ENCODE measurements around the gene FNDC11.

DNA sequence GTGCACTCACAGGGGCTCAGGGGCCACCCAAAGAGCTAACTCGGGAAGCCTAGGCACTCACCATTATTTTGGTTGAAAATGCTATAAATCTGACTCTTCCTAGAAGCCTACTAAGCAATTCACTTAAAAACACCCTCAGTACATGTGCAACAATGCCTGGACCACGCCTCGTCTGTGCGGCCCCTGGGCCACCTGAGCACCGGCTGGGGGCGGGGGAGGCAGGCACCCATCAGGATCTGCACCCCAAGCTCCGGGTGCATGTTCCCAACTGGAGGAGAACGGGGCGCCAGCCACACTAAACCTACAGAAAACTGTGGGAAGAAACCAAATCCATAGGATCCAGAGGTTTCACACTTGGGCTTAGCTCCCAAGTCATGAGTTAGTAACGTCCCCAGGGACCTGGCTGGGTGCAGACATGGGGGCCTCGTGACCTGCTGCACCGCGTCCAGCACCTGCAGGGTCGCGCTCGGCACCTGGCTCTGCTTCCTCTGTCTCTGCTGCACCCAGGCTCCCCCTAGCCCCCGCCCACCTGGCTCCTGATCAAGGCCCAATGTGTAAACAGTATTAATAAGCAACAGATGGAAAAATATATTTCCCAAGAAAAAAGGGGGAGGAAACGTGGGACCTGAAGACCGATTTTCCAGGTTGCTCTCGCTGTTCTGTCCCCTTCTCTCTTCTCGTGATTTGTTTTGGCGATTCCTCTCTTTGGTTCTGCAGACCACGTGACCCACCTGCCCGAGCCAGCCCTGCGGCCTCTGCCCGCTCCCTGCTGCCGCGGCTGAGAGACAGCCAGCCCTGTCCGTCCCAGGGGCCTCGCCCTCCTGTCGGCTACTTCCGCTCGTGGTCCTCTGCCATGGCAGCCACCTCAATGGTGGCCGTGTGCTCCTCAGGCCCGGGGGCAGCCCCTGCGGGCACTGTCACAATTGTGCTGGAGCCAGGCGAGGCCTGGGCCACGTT lies 35.6 kb downstream of the FNDC11 start:
- TF ChIP-seq, protein P1, sequence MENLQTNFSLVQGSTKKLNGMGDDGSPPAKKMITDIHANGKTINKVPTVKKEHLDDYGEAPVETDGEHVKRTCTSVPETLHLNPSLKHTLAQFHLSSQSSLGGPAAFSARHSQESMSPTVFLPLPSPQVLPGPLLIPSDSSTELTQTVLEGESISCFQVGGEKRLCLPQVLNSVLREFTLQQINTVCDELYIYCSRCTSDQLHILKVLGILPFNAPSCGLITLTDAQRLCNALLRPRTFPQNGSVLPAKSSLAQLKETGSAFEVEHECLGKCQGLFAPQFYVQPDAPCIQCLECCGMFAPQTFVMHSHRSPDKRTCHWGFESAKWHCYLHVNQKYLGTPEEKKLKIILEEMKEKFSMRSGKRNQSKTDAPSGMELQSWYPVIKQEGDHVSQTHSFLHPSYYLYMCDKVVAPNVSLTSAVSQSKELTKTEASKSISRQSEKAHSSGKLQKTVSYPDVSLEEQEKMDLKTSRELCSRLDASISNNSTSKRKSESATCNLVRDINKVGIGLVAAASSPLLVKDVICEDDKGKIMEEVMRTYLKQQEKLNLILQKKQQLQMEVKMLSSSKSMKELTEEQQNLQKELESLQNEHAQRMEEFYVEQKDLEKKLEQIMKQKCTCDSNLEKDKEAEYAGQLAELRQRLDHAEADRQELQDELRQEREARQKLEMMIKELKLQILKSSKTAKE (CRISPR knock-in tag; IDR thresholded peaks at IDR 0.05; ENCODE audit: borderline replicate concordance): no peak
- TF ChIP-seq, protein P2, sequence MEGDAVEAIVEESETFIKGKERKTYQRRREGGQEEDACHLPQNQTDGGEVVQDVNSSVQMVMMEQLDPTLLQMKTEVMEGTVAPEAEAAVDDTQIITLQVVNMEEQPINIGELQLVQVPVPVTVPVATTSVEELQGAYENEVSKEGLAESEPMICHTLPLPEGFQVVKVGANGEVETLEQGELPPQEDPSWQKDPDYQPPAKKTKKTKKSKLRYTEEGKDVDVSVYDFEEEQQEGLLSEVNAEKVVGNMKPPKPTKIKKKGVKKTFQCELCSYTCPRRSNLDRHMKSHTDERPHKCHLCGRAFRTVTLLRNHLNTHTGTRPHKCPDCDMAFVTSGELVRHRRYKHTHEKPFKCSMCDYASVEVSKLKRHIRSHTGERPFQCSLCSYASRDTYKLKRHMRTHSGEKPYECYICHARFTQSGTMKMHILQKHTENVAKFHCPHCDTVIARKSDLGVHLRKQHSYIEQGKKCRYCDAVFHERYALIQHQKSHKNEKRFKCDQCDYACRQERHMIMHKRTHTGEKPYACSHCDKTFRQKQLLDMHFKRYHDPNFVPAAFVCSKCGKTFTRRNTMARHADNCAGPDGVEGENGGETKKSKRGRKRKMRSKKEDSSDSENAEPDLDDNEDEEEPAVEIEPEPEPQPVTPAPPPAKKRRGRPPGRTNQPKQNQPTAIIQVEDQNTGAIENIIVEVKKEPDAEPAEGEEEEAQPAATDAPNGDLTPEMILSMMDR (CRISPR knock-in tag; IDR thresholded peaks at IDR 0.05): no peak
- no peak for TF ChIP-seq PAF1 (CRISPR knock-in tag; IDR thresholded peaks at IDR 0.05)
- TF ChIP-seq KDM2A (CRISPR knock-in tag; IDR thresholded peaks at IDR 0.05; ENCODE audit: borderline replicate concordance, low read depth): no peak
- no peak for TF ChIP-seq CEBPB (IDR thresholded peaks at IDR 0.05; ENCODE audit: borderline replicate concordance, low read depth, low read length)
- TF ChIP-seq MTA3 (CRISPR knock-in tag; IDR thresholded peaks at IDR 0.05): no peak
- no peak for TF ChIP-seq GZF1 (CRISPR knock-in tag; IDR thresholded peaks at IDR 0.05)
- no peak for TF ChIP-seq NR2F6 (IDR thresholded peaks at IDR 0.05)
- no peak for TF ChIP-seq NR2F6 (CRISPR knock-in tag; IDR thresholded peaks at IDR 0.05)

Measured in HepG2 (cell line).